ENCODE results near the gene RPS15. TPM values are rescaled to one million over a fixed set of nuclear protein-coding genes. Genes with fewer than 3 reads are reported as not detected.
"Not testable (repeated sequence)": the region's sequence is repeated elsewhere in the genome, so short reads cannot be mapped to it uniquely, and the experiment has no call there.

Gene RPS15
- total RNA-seq, 2 experiments from 2014 or later, result 1,438 to 1,457 TPM

DNA sequence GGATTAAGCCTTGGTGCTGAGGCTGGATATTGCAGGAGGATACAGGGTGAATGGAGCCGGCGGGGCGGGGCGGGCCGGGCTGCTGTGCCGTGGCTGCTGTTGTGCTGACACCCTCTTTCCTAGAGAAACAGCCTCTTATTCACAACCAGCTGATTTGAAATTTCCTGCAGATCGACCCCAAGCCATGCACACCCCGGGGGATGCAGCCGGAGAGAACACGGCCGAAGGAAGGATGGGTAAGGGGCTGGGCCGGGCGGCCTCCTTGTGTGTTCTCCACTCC is 19.8 kb upstream of the RPS15 start:
- H3K36me3 Mint-ChIP-seq, result peaks cover 19% of the 10 kb centered on the region
- ATAC-seq (ENCODE audit: low read depth) (no peak), DNase-seq (no peak)
- no peaks in the 10 kb centered on the region for H3K27me3 Mint-ChIP-seq
- POLR2A ChIA-PET, result interaction anchor here (1.5 kb wide), 1 partner anchor 9 kb away, joined by 4 read pairs; no protein-coding TSS in a partner anchor
- H3K9me3 Mint-ChIP-seq, result no peaks in the 10 kb centered on the region
- H3K4me1 Mint-ChIP-seq, result peaks cover 11% of the 10 kb centered on the region
- H3K4me3 Mint-ChIP-seq, result no peak overlapping the region
- no peak overlapping the region for H3K27ac Mint-ChIP-seq

DNA sequence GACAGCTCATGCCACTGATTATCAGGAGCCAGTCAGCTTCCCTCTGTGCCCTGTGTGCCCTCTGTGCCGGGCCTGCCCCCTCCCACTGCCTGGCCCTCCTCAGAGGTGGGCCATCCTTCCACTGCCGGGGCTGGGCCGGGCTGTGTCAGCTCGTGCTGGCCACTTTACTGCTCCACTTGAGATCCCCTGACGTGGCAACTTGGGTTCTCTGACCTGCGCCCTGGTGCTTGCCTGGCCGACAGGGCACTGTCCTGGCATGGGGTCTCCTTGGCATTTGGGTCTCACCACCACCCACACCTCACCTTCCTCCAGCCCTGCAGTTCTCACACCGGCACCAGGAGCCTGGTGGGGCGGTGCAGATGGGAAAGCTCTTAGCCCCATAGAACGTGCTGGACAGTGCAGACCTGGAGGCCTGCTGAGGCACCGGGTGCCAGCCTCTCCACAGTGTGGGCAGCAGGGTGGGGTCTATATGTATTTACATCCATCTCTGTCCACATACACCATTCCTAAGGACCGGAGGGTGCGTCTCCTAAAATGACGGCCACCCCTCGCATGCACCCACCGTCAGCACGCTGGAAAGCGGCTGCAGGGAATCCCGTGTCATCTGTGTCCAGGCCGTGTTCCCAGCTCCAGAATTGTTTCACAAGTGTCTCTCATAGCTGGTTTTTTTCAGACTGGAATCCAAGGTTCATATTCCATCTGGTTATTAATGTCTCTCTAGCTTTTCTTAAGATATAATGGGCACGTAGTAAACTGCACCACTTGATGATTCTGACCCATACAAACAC is 19.1 kb upstream of the RPS15 start:
- Mint-ChIP-seq H3K27ac (no peak overlapping the region), H3K9me3 (no peaks in the 10 kb centered on the region), H3K4me1 (peaks cover 11% of the 10 kb centered on the region), H3K27me3 (no peaks in the 10 kb centered on the region), H3K36me3 (peaks cover 19% of the 10 kb centered on the region), H3K4me3 (no peak overlapping the region)
- ATAC-seq (ENCODE audit: low read depth) (no peak), DNase-seq (no peak)
- POLR2A ChIA-PET, result interaction anchor here (1.5 kb wide), 1 partner anchor 9 kb away, joined by 4 read pairs; no protein-coding TSS in a partner anchor

DNA sequence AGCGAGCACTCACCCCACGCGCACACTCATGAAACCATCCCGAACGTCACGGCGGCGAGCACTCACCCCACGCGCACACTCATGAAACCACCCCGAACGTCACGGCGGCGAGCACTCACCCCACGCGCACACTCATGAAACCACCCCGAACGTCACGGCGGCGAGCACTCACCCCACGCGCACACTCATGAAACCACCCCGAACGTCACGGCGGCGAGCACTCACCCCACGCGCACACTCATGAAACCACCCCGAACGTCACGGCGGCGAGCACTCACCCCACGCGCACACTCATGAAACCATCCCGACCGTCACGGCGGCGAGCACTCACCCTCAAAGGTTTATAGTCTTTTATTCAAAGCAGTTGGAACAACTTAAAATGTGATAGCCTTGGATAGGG is 18.1 kb upstream of the RPS15 start:
- H3K27ac Mint-ChIP-seq; H3K27me3 Mint-ChIP-seq; ATAC-seq (ENCODE audit: low read depth); H3K4me1 Mint-ChIP-seq; DNase-seq; H3K4me3 Mint-ChIP-seq; H3K9me3 Mint-ChIP-seq; POLR2A ChIA-PET: not testable (repeated sequence)
- H3K36me3 Mint-ChIP-seq, result peaks cover 24% of the 10 kb centered on the region

DNA sequence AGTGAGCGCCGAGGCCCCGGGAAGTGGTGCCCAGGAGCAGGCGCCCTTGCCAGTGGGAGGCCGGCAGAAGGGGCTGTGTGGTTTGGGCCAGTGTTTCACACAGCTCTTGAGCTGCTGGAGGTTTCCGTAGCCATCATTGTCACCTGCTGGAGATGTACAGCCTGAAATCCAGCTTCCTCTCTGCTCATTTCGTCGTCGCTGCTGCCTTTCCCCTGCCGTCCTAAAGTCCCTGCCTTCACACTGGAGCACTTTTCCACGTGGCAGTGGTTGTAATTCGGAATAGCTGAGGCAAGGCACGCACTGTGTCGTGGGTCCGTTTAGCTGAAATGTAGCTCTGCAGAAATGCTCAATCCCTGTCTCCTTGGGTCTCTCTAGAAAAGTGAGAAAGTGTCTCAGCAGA is 17.6 kb upstream of the RPS15 start:
- H3K9me3 Mint-ChIP-seq, result no peaks in the 10 kb centered on the region
- no peak overlapping the region for H3K4me3 Mint-ChIP-seq
- H3K4me1 Mint-ChIP-seq, result peaks cover 7% of the 10 kb centered on the region
- DNase-seq (no peak), ATAC-seq (ENCODE audit: low read depth) (no peak)
- POLR2A ChIA-PET, result no interaction called here
- no peak overlapping the region for H3K27ac Mint-ChIP-seq
- no peaks in the 10 kb centered on the region for H3K27me3 Mint-ChIP-seq
- H3K36me3 Mint-ChIP-seq, result peaks cover 23% of the 10 kb centered on the region

DNA sequence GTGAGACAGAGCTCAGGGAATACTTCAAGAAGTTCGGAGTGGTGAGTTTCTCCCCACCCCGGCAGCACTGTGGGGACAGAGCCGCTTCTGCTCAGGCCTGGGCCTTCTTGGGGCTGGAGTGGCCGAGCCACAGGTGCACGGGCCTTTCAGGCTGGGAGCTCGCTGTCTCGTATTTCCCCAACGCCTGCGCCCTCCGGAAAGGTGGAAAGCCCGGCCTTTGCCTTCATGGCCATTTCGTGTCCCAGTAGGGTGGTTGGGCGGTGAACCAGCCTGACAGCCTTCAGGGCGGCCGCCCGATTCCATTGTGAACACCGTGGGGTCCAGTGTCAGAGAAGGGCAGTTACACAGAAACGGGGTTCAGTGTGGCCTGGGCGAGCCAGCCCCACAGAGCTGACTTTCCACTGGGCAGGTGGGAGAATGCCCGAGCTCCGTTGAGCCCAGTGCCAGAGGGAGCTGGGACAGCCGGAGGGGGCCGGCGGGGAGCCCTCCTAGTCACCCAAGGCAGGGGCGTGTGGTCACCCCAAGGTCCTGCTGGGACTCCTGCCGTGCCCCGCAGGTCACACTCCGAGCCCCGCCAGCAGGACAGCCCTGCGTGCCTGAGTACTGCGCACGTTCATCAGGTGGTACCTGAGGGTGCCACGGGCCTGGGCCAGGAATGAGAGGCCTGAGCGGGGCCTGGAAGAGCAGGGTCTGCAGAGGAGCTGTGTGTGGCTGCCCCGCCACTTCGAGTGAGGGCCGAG is 16.8 kb upstream of the RPS15 start:
- peaks cover 23% of the 10 kb centered on the region for H3K36me3 Mint-ChIP-seq
- H3K27me3 Mint-ChIP-seq, result no peaks in the 10 kb centered on the region
- POLR2A ChIA-PET, result no interaction called here
- ATAC-seq (ENCODE audit: low read depth), result no peak
- H3K27ac Mint-ChIP-seq, result no peak overlapping the region
- peaks cover 7% of the 10 kb centered on the region for H3K4me1 Mint-ChIP-seq
- no peaks in the 10 kb centered on the region for H3K9me3 Mint-ChIP-seq
- H3K4me3 Mint-ChIP-seq, result no peak overlapping the region
- DNase-seq, result no peak

DNA sequence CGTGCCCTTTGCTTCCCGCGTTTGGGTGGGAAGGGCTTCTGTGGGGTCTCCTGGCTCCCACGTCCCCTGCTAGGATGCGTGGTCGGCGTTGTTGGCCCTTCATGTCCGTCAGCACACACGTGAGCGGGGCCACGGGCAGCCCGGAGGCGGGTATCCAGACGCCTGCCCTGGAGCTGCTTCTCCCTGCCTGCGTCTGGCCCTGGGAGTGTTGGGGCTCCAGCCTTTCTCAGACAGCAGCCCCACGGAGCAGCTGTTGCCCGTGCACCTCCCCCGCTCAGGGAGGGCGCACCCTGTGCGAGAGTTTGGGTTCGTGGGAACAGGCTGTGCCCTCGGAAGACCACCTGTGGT is 16.3 kb upstream of the RPS15 start:
- ATAC-seq (ENCODE audit: low read depth) (no peak), DNase-seq (no peak)
- H3K36me3 Mint-ChIP-seq, result peaks cover 23% of the 10 kb centered on the region
- POLR2A ChIA-PET, result no interaction called here
- no peak overlapping the region for H3K4me3 Mint-ChIP-seq
- no peaks in the 10 kb centered on the region for H3K27me3 Mint-ChIP-seq
- peaks cover 7% of the 10 kb centered on the region for H3K4me1 Mint-ChIP-seq
- no peak overlapping the region for H3K27ac Mint-ChIP-seq
- H3K9me3 Mint-ChIP-seq, result no peaks in the 10 kb centered on the region

DNA sequence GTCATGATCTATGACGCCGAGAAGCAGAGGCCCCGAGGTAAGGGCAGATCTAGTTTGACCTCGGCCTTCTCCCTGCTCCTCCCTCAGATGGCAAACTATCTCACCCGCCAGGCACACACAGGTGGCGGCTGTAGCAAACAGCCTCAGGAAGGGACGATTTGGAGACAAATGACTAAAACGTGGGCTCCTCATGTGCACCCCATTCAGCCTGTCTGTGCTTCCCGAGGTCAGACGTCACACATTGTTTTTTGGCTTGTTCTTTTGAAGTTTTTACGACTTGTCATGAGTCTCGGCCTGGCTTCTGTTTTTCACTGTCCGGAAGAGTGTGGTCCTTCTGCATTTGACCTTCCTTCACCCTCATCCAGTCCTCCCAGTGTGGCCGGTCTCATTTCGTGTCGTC is 15.8 kb upstream of the RPS15 start:
- H3K27ac Mint-ChIP-seq, result no peak overlapping the region
- DNase-seq (no peak), ATAC-seq (ENCODE audit: low read depth) (no peak)
- H3K9me3 Mint-ChIP-seq, result no peaks in the 10 kb centered on the region
- H3K27me3 Mint-ChIP-seq, result no peaks in the 10 kb centered on the region
- peaks cover 21% of the 10 kb centered on the region for H3K36me3 Mint-ChIP-seq
- H3K4me3 Mint-ChIP-seq, result no peak overlapping the region
- POLR2A ChIA-PET, result no interaction called here
- H3K4me1 Mint-ChIP-seq, result peaks cover 6% of the 10 kb centered on the region

DNA sequence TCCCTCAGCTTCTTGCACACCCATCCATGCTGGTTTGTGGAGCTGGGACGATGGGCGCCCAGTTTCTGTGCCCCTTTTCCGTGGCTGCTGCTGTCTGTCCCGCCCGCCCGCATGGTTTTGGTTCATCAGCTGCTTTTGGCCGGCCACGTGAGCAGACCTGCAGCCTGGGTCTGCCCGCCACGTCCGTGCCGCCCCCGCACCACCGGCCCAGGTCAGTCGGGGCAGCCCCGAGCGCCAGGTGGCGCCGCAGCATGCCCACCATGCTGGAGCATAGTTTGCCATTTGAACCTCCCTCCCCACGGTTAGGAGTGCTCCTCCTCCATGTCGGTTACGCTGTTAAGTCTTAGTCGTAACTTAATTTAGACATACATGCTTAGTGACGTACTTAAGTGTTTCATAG is 15.3 kb upstream of the RPS15 start:
- Mint-ChIP-seq H3K4me1 (peaks cover 3% of the 10 kb centered on the region), H3K27me3 (no peaks in the 10 kb centered on the region), H3K36me3 (peaks cover 18% of the 10 kb centered on the region), H3K9me3 (no peaks in the 10 kb centered on the region), H3K4me3 (no peak overlapping the region), H3K27ac (no peak overlapping the region)
- DNase-seq (no peak), ATAC-seq (ENCODE audit: low read depth) (no peak)
- POLR2A ChIA-PET, result no interaction called here

DNA sequence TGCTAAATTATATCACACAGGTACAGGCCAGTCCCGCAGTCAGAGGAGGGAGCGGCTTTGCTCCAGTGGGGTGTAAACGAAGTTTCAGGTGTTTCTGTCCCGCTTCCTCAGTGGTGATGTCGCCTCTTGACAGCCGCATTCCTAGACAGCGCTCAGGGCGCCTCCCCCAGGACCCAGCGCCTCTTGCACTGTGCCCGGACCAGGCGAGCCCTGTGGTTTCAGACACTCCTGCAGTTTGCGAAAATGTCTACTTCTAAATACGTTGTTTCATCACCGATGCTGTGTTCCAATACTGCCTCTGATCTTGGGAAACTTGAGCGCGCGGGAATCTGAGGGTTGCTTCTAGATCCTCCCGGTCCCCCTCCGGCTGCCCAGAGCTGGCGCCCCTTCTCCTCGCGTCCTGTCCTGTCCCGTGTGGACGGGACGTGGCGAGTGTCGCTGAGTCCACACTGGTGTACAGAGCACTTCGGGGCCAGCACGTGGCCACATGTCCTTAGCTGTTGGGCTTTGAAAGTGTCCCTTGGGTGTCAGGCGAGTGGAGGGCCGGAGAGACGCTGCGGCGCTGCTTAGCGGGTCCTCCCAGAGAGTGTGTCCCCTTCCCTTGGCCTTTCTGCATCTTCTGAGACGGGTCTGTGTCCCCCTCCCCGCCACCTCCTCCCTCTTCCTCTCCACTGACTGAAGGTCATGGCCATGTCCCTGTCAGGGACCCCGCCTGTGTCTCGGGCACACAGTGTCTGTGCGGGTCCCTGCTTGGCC is 14.6 kb upstream of the RPS15 start:
- POLR2A ChIA-PET, result no interaction called here
- DNase-seq (no peak), ATAC-seq (ENCODE audit: low read depth) (no peak)
- Mint-ChIP-seq H3K36me3 (peaks cover 18% of the 10 kb centered on the region), H3K27ac (no peak overlapping the region), H3K27me3 (no peaks in the 10 kb centered on the region), H3K4me1 (peaks cover 3% of the 10 kb centered on the region), H3K9me3 (no peaks in the 10 kb centered on the region), H3K4me3 (no peak overlapping the region)

DNA sequence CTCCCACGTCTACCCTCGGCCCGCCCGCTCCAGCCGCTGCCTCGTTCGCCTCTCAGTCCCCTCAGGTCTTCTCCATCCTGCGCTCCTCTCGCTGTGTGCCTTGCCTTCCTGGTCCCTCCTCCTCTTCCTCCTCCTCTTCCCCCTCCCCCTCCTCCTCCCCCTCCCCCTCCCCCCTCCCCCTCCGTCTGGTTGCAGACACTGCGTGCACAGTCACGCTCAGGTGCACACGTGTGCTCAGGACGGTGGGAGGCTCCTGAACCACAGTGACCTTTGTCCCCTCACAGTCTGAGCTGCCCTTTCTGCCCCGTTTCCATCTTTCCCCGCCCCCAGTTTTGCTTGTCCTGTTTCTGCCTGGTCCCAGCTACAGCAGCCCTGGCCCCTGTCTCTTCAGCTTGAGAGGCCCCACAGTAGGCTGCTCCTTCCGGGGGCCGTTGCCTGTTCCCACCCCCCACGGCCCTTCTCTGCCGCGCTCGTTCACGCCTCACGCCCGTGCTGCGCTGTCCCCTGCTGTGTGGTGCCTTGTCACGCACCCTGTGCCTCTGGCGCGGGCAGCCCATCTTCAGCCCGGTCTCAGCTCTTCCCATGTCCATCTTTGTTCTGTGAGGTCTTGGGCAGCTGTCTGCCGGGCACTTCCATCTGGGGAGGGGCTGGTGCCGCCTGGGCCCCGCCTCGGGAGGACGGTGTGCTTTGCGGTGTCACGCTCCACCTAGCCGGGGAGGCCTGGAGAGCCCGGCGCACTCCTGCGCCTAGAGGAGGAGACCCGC is 13.8 kb upstream of the RPS15 start:
- H3K36me3 Mint-ChIP-seq, result peaks cover 17% of the 10 kb centered on the region
- no peak overlapping the region for H3K4me3 Mint-ChIP-seq
- no peaks in the 10 kb centered on the region for H3K27me3 Mint-ChIP-seq
- DNase-seq (no peak), ATAC-seq (ENCODE audit: low read depth) (no peak)
- no peaks in the 10 kb centered on the region for H3K9me3 Mint-ChIP-seq
- peak overlapping the region; percentile 51 for H3K27ac Mint-ChIP-seq
- peaks cover 3% of the 10 kb centered on the region for H3K4me1 Mint-ChIP-seq
- POLR2A ChIA-PET, result interaction anchor here (0.6 kb wide), 1 partner anchor 354 kb away, joined by 5 read pairs; no protein-coding TSS in a partner anchor

DNA sequence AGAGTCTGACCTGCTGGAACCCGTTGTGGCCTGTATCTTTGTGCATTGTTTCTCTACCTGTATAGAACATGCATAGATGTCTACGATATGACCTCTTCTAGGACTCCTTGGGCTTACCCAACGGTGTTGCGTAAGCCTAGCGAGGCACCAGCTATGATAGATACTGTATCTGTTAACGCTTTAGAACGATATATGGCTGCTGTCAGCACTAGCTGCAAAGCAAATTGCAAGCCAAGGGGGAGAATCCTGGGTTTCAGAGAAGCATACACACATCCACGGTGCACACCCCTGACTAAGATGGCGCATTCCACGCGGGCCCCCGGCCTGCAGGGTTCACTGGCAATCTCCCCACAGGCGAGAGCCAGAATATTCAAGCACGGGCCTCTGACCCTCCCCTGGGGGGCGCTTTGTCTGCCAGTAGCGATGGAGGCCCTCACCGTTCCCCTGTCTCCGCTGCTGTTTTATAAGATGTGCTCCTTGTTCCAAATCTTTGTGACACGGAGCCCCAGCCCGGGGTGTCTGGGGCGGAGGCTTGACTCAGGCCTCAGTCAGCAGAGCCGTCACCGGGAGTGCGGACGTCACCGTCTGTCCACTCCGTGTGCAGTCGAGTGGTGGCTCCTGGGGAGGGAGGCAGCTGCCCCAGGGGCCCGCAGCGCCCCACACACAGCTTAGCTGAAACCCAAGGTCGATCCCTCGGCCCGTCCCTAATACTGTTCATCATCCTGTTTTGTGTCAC is 12.9 kb upstream of the RPS15 start:
- POLR2A ChIA-PET, result interaction anchor here (0.6 kb wide), 1 partner anchor 353 kb away, joined by 5 read pairs; no protein-coding TSS in a partner anchor
- Mint-ChIP-seq H3K36me3 (peaks cover 15% of the 10 kb centered on the region), H3K27ac (no peak overlapping the region), H3K27me3 (no peaks in the 10 kb centered on the region), H3K9me3 (no peaks in the 10 kb centered on the region), H3K4me1 (peaks cover 3% of the 10 kb centered on the region), H3K4me3 (no peak overlapping the region)
- no peak for DNase-seq
- no peak for ATAC-seq (ENCODE audit: low read depth)

DNA sequence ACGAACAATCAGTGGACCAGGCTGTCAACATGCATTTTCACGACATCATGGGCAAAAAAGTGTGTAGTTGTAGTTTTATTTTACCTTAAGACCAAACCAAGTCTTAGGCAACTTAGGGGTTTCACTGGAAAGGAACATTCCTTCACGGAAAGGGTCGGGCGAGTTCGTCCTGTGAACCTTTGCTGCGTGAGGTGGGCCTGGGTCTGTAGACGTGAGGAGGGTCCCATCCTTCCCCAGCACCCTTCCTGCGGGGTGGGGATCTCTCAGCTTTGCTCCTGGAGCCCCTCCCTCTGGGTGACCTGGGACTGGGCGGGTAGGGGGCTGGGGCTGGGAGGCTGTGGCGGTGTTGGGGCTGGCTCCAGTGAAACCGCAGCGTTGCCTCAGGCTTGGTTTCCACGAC is 12.3 kb upstream of the RPS15 start:
- Mint-ChIP-seq H3K27me3 (no peaks in the 10 kb centered on the region), H3K36me3 (peaks cover 14% of the 10 kb centered on the region), H3K9me3 (no peaks in the 10 kb centered on the region), H3K4me3 (no peak overlapping the region), H3K27ac (no peak overlapping the region), H3K4me1 (peaks cover 2% of the 10 kb centered on the region)
- DNase-seq (no peak), ATAC-seq (ENCODE audit: low read depth) (no peak)
- POLR2A ChIA-PET, result no interaction called here

DNA sequence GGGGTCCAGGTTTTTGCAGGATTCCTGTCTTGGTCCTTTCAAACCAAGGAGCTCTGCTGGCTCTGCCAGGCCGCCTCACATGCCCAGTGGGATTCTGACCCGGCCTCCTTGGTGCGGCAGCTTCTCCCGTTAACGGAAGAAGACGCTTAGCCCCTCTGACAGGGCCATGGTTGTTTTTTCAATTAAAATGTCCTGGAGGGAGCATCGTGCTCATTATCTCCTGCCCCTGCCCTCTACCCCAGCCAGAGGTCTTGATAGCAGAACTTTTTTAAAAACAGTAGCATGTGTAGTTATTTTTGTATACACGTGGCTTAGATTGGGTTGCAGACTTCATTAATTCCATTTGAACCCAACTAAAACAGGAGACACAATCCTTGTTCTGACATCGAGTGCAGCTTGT is 11.5 kb upstream of the RPS15 start:
- ATAC-seq (ENCODE audit: low read depth), result no peak
- no peaks in the 10 kb centered on the region for H3K27me3 Mint-ChIP-seq
- POLR2A ChIA-PET, result no interaction called here
- H3K9me3 Mint-ChIP-seq, result no peaks in the 10 kb centered on the region
- no peak for DNase-seq
- no peak overlapping the region for H3K4me3 Mint-ChIP-seq
- peaks cover 15% of the 10 kb centered on the region for H3K36me3 Mint-ChIP-seq
- no peak overlapping the region for H3K27ac Mint-ChIP-seq
- H3K4me1 Mint-ChIP-seq, result peaks cover 1% of the 10 kb centered on the region
